Measurements from ENCODE around the gene TMBIM1.

The TMBIM1 gene

GRCh38 chr2:218332288-218332687 is 40.0 kb upstream of the TMBIM1 start:
- in situ Hi-C loops (cut with HindIII; ENCODE audit: low sequenced_read_pairs) = no loop called here
- no peak overlapping the region for H3K4me3 ChIP-seq (ENCODE audit: low read depth, low read length)
- no peak for DNase-seq (ENCODE audit: low read depth, low spot score)
- TF ChIP-seq CTCF (IDR thresholded peaks at IDR 0.05; ENCODE audit: low read depth, low read length) = no peak

- in situ Hi-C loops (cut with HindIII; ENCODE audit: low sequenced_read_pairs) = no loop called here
- H3K4me3 ChIP-seq (ENCODE audit: low read depth, low read length) = no peak overlapping the region
- DNase-seq (ENCODE audit: low read depth, low spot score) = no peak
- no peak for TF ChIP-seq CTCF (IDR thresholded peaks at IDR 0.05; ENCODE audit: low read depth, low read length)
Observed at GRCh38 chr2:218331745-218332144, 39.4 kb upstream of the TMBIM1 start.

- H3K4me3 ChIP-seq (ENCODE audit: low read depth, low read length) = no peak overlapping the region
- in situ Hi-C loops (cut with HindIII; ENCODE audit: low sequenced_read_pairs) = no loop called here
- no peak for TF ChIP-seq CTCF (IDR thresholded peaks at IDR 0.05; ENCODE audit: low read depth, low read length)
- no peak for DNase-seq (ENCODE audit: low read depth, low spot score)
Observed at GRCh38 chr2:218329826-218330593, 37.7 kb upstream of the TMBIM1 start.

- DNase-seq (ENCODE audit: low read depth, low spot score) = no peak
- TF ChIP-seq CTCF (IDR thresholded peaks at IDR 0.05; ENCODE audit: low read depth, low read length) = no peak
- H3K4me3 ChIP-seq (ENCODE audit: low read depth, low read length) = no peak overlapping the region
- in situ Hi-C loops (cut with HindIII; ENCODE audit: low sequenced_read_pairs) = no loop called here
Observed at GRCh38 chr2:218329027-218329825, 36.9 kb upstream of the TMBIM1 start.

GRCh38 chr2:218328294-218328693 is 36.0 kb upstream of the TMBIM1 start:
- no peak for TF ChIP-seq CTCF (IDR thresholded peaks at IDR 0.05; ENCODE audit: low read depth, low read length)
- in situ Hi-C loops (cut with HindIII; ENCODE audit: low sequenced_read_pairs) = no loop called here
- no peak overlapping the region for H3K4me3 ChIP-seq (ENCODE audit: low read depth, low read length)
- no peak for DNase-seq (ENCODE audit: low read depth, low spot score)

GRCh38 chr2:218327451-218328210 is 35.3 kb upstream of the TMBIM1 start:
- in situ Hi-C loops (cut with HindIII; ENCODE audit: low sequenced_read_pairs) = no loop called here
- no peak for TF ChIP-seq CTCF (IDR thresholded peaks at IDR 0.05; ENCODE audit: low read depth, low read length)
- H3K4me3 ChIP-seq (ENCODE audit: low read depth, low read length) = no peak overlapping the region
- DNase-seq (ENCODE audit: low read depth, low spot score) = no peak

All from astrocyte of the spinal cord (primary cell).